SKM-1 treated with dmso at 0.1 percent for 144 hours (cell line): ENCODE measurements around the gene KCNAB1.
"Not testable (repeated sequence)": the region's sequence is repeated elsewhere in the genome, so short reads cannot be mapped to it uniquely, and the experiment has no call there.

Experiments used
- DNase-seq: peaks from one replicate; lab custom pipeline; 2025; ENCODE audit not compliant: unreplicated experiment; lab: John Stamatoyannopoulos, UW

KCNAB1 gene

GRCh38 chr3:156216216-156216615 lies 95.8 kb downstream of the KCNAB1 start:
- no peak for DNase-seq

- no peak for DNase-seq
These were observed 96.5 kb downstream of the KCNAB1 start for GRCh38 chr3:156216852-156217251.

- DNase-seq, result no peak
These were observed 97.4 kb downstream of the KCNAB1 start for GRCh38 chr3:156217674-156218352.

GRCh38 chr3:156218353-156218744 lies 98.0 kb downstream of the KCNAB1 start:
- DNase-seq, result no peak

- not testable (repeated sequence) for DNase-seq
These were observed 102.0 kb downstream of the KCNAB1 start for GRCh38 chr3:156222381-156222780.

- not testable (repeated sequence) for DNase-seq
These were observed 103.7 kb downstream of the KCNAB1 start for GRCh38 chr3:156224046-156224445.

- DNase-seq, result no peak
These were observed 106.5 kb downstream of the KCNAB1 start for GRCh38 chr3:156226676-156227420.

- no peak for DNase-seq
These were observed 107.3 kb downstream of the KCNAB1 start for GRCh38 chr3:156227704-156228103.

- no peak for DNase-seq
These were observed 110.0 kb downstream of the KCNAB1 start for GRCh38 chr3:156230278-156230900.

GRCh38 chr3:156231221-156231620 lies 110.8 kb downstream of the KCNAB1 start:
- not testable (repeated sequence) for DNase-seq

- DNase-seq, result no peak
These were observed 113.5 kb downstream of the KCNAB1 start for GRCh38 chr3:156233876-156234275.

- DNase-seq, result no peak
These were observed 116.3 kb downstream of the KCNAB1 start for GRCh38 chr3:156236556-156237260.

GRCh38 chr3:156240642-156241041 lies 120.3 kb downstream of the KCNAB1 start:
- DNase-seq, result no peak

- no peak for DNase-seq
These were observed 126.8 kb downstream of the KCNAB1 start for GRCh38 chr3:156246961-156247725.

GRCh38 chr3:156250550-156250949 lies 130.2 kb downstream of the KCNAB1 start:
- DNase-seq, result no peak

GRCh38 chr3:156251424-156251823 lies 131.0 kb downstream of the KCNAB1 start:
- no peak for DNase-seq

GRCh38 chr3:156252656-156253055 lies 132.3 kb downstream of the KCNAB1 start:
- DNase-seq, result no peak

- DNase-seq, result no peak
These were observed 132.8 kb downstream of the KCNAB1 start for GRCh38 chr3:156253150-156253549.

- no peak for DNase-seq
These were observed 135.9 kb downstream of the KCNAB1 start for GRCh38 chr3:156256256-156256655.

GRCh38 chr3:156256945-156257344 lies 136.6 kb downstream of the KCNAB1 start:
- DNase-seq, result no peak

- DNase-seq, result no peak
These were observed 137.9 kb downstream of the KCNAB1 start for GRCh38 chr3:156258301-156258700.
